Measurements from ENCODE around the gene TRPM3.

GRCh38 chr9:70579686-70580085 is 541.7 kb downstream of the TRPM3 start:
- TF ChIP-seq CTCF (conservative IDR thresholded peaks at IDR 0.05; ENCODE audit: low read depth, low read length) (no peak), EZH2 (IDR thresholded peaks at IDR 0.05; ENCODE audit: low read length, unreplicated experiment) (no peak)

Measured in PC-3 (cell line).